A549 treated with AZD9567 at 1 μM for 4 hours (cell line): ENCODE measurements around the gene CEP68. TPM values are rescaled to one million over a fixed set of nuclear protein-coding genes. Genes with fewer than 3 reads are reported as not detected.

Source experiments
- total RNA-seq: library from RNA; stranded (reverse); fragments of 200-300 nt; extraction: Qiagen RNA extraction; gene quantifications from 5 replicates; pipeline ENCODE4 v1.2.3, GENCODE V29; 2022; ENCODE audit not compliant: insufficient read depth

CEP68 gene
- total RNA-seq = 12.1 to 31.9 TPM (median 14.5 TPM) in 5 replicates

GRCh38 chr2:65056215-65057053 is at the start of gene CEP68:
TSS of gene CEP68 (plus strand) at chr2:65056416. CDS start at chr2:65069445, 13,029 bp downstream.

GRCh38 chr2:65129826-65130663 is 73.8 kb downstream of the CEP68 start, which contains the start of gene RAB1A:
TSS of gene RAB1A (minus strand) at chr2:65130106. CDS start at chr2:65129915, 191 bp downstream.

Other genes starting within 250 kb of the CEP68 start
- gene SLC1A4, start 67.0 kb upstream of the CEP68 start, total RNA-seq = 9.2 to 12.1 TPM (median 9.7 TPM) in 5 replicates
- 217 to 251 TPM (median 240 TPM) in 5 replicates for gene RAB1A, start 73.7 kb downstream of the CEP68 start, total RNA-seq
- 141 to 204 TPM (median 164 TPM) in 5 replicates for gene ACTR2, start 171.4 kb downstream of the CEP68 start, total RNA-seq